ENCODE data around the gene UBA6. TPM values are rescaled to one million over a fixed set of nuclear protein-coding genes. Genes with fewer than 3 reads are reported as not detected.
"Not testable (repeated sequence)": the region's sequence is repeated elsewhere in the genome, so short reads cannot be mapped to it uniquely, and the experiment has no call there.

The UBA6 gene
- total RNA-seq, 1 donor from 2014 or later = 145 TPM

DNA sequence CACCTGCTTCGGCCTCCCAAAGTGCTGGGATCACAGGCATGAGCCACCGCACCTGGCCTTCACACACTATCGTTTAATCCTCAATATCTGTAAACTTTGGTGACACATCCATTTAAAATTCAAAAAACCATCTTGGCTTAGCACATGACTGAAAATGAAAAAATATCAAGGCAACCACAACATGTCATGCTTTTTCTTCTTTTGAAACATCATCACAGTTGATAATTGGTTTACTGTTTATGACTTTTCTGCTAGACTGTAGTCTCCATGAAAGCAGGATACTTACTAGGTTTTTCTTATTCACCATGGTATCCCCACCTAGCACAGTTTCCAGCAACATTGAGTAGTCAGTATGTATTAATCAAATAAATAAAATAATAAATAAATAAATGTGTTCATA, 42.2 kb upstream of the UBA6 start:
- no peak overlapping the region for H3K4me3 ChIP-seq (ENCODE audit: low read depth, low read length)
- no peak for FAIRE-seq
- no peak for DNase-seq (ENCODE audit: low read depth)
- no peaks in the 10 kb centered on the region for H3K36me3 ChIP-seq (ENCODE audit: control insufficient read depth, insufficient read depth, low read length)
- no peaks in the 10 kb centered on the region for H3K27me3 ChIP-seq (ENCODE audit: control insufficient read depth, insufficient read depth, low read length)
- no peak for TF ChIP-seq CTCF (IDR thresholded peaks at IDR 0.05; ENCODE audit: insufficient read depth, low read length, severe bottlenecking)

DNA sequence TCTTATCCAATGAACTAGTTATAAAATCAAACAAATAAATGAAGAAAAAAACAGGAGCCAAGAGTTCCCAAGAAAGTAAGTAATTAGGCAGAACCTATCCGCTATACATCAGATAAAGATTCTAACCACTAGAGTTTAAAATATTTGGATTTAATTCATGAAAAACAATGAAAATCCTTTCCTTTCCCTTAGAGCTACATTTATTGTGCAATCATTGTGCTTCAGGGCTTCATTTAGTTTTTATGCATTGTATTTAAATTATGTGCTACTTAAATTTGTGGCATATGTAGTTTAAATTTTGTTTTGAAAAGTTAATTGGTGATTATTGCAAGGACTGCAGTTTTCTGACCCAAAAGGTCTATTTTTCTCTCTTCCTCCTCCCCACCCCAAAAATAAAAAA, 35.3 kb upstream of the UBA6 start:
- Histone ChIP-seq H3K36me3 (ENCODE audit: control insufficient read depth, insufficient read depth, low read length) (no peaks in the 10 kb centered on the region), H3K4me3 (ENCODE audit: low read depth, low read length) (no peak overlapping the region), H3K27me3 (ENCODE audit: control insufficient read depth, insufficient read depth, low read length) (no peaks in the 10 kb centered on the region)
- FAIRE-seq (no peak), DNase-seq (ENCODE audit: low read depth) (no peak)
- TF ChIP-seq CTCF (IDR thresholded peaks at IDR 0.05; ENCODE audit: insufficient read depth, low read length, severe bottlenecking) = no peak

- Histone ChIP-seq H3K4me3 (ENCODE audit: low read depth, low read length) (no peak overlapping the region), H3K36me3 (ENCODE audit: control insufficient read depth, insufficient read depth, low read length) (no peaks in the 10 kb centered on the region), H3K27me3 (ENCODE audit: control insufficient read depth, insufficient read depth, low read length) (no peaks in the 10 kb centered on the region)
- no peak for TF ChIP-seq CTCF (IDR thresholded peaks at IDR 0.05; ENCODE audit: insufficient read depth, low read length, severe bottlenecking)
- DNase-seq (ENCODE audit: low read depth) (no peak), FAIRE-seq (no peak)
Measured at GRCh38 chr4:67735325-67735724, 34.4 kb upstream of the UBA6 start.

- DNase-seq (ENCODE audit: low read depth) = peak; percentile 69
- not testable (repeated sequence) for FAIRE-seq; H3K4me3 ChIP-seq (ENCODE audit: low read depth, low read length); H3K27me3 ChIP-seq (ENCODE audit: control insufficient read depth, insufficient read depth, low read length); H3K36me3 ChIP-seq (ENCODE audit: control insufficient read depth, insufficient read depth, low read length)
Measured at GRCh38 chr4:67730511-67730910, 29.6 kb upstream of the UBA6 start.

- Histone ChIP-seq H3K4me3 (ENCODE audit: low read depth, low read length) (no peak overlapping the region), H3K27me3 (ENCODE audit: control insufficient read depth, insufficient read depth, low read length) (no peaks in the 10 kb centered on the region), H3K36me3 (ENCODE audit: control insufficient read depth, insufficient read depth, low read length) (no peaks in the 10 kb centered on the region)
- DNase-seq (ENCODE audit: low read depth) = peak; percentile 74
- no peak for FAIRE-seq
- no peak for TF ChIP-seq CTCF (IDR thresholded peaks at IDR 0.05; ENCODE audit: insufficient read depth, low read length, severe bottlenecking)
Measured at GRCh38 chr4:67727124-67727850, 26.3 kb upstream of the UBA6 start.

- FAIRE-seq (peak; percentile 13), DNase-seq (ENCODE audit: low read depth) (peak; percentile 77)
- no peak for TF ChIP-seq CTCF (IDR thresholded peaks at IDR 0.05; ENCODE audit: insufficient read depth, low read length, severe bottlenecking)
- no peaks in the 10 kb centered on the region for H3K27me3 ChIP-seq (ENCODE audit: control insufficient read depth, insufficient read depth, low read length)
- H3K4me3 ChIP-seq (ENCODE audit: low read depth, low read length) = no peak overlapping the region
- H3K36me3 ChIP-seq (ENCODE audit: control insufficient read depth, insufficient read depth, low read length) = no peaks in the 10 kb centered on the region
Measured at GRCh38 chr4:67725981-67726380, 25.0 kb upstream of the UBA6 start.

Measured in bronchial epithelial cell (primary cell).